Measurements from ENCODE around the gene RFTN1.

DNA sequence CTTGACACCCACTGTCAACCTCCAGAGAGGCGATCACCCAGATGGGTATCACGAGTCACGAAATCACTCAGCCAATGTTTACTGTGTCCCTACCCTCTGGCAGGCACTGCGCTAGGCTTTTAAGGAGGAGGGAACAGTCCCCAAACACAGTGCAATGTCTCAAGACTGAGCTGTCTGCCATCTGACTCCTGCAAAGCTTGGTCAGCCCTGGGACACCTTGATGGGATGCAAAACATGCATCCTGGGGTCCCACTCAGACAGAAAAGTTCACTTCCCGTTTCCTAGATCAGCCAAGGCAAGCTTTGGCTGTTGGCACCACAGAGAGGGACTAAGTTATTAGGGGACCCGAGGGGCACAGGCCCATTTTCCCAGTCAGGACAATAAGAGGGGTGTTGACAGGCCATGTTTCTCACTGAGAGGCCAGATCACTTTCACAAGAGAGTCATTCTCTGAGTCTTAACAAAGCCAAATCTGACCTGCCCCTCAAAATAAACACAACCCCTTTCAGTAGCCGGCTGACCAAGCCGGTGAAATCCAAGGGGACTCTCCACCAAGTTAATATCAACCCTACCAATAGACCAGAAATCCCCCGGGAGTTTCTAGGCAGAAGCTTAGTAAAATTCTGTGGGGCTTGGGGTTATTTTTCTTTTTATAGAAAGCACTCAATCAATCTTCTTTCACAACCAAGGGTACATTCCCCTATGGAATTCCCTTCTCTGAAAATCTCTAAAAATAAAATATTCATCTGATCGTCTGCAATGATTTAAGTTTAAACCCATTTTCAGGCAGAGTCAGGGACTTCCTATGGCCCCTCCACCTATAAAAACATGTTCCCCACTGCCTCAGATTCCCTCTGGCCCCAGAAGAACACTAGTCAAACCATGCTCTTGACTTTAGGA lies 3.5 kb downstream of the RFTN1 start:
- TF ChIP-seq, protein P1, sequence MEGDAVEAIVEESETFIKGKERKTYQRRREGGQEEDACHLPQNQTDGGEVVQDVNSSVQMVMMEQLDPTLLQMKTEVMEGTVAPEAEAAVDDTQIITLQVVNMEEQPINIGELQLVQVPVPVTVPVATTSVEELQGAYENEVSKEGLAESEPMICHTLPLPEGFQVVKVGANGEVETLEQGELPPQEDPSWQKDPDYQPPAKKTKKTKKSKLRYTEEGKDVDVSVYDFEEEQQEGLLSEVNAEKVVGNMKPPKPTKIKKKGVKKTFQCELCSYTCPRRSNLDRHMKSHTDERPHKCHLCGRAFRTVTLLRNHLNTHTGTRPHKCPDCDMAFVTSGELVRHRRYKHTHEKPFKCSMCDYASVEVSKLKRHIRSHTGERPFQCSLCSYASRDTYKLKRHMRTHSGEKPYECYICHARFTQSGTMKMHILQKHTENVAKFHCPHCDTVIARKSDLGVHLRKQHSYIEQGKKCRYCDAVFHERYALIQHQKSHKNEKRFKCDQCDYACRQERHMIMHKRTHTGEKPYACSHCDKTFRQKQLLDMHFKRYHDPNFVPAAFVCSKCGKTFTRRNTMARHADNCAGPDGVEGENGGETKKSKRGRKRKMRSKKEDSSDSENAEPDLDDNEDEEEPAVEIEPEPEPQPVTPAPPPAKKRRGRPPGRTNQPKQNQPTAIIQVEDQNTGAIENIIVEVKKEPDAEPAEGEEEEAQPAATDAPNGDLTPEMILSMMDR (IDR thresholded peaks at IDR 0.05), result no peak
- TF ChIP-seq POLR2A (IDR thresholded peaks at IDR 0.05), result no peak
- no peak for TF ChIP-seq EP300 (IDR thresholded peaks at IDR 0.05)

All from tibial nerve (tissue), 4 donors.